ENCODE data around the gene FRAS1.

Gene FRAS1

DNA sequence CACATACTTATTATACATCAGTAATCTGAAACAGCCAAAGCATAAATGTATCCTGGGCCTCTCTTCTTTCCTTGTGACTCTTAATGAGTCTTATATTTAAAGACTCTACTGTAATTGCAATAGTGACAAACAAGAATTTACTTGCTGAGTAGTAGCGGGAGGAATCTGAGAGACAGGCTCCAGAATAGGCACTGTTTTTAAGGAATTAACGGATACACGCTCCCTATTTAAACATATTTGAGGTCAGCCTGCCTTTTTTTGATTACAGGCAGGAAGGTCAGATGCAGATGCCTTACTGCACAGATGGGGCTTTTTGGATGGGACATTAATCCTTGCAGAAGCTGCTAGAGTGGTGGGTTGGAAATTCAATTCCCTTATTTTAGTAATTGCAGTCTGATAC lies 298.2 kb downstream of the FRAS1 start:
- peaks cover 39% of the 10 kb centered on the region for H3K4me1 Mint-ChIP-seq
- H3K9me3 Mint-ChIP-seq = no peaks in the 10 kb centered on the region
- H3K27ac Mint-ChIP-seq = peak overlapping the region; percentile 42 to 78 (median 70)
- TF ChIP-seq, protein P1, sequence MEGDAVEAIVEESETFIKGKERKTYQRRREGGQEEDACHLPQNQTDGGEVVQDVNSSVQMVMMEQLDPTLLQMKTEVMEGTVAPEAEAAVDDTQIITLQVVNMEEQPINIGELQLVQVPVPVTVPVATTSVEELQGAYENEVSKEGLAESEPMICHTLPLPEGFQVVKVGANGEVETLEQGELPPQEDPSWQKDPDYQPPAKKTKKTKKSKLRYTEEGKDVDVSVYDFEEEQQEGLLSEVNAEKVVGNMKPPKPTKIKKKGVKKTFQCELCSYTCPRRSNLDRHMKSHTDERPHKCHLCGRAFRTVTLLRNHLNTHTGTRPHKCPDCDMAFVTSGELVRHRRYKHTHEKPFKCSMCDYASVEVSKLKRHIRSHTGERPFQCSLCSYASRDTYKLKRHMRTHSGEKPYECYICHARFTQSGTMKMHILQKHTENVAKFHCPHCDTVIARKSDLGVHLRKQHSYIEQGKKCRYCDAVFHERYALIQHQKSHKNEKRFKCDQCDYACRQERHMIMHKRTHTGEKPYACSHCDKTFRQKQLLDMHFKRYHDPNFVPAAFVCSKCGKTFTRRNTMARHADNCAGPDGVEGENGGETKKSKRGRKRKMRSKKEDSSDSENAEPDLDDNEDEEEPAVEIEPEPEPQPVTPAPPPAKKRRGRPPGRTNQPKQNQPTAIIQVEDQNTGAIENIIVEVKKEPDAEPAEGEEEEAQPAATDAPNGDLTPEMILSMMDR (IDR thresholded peaks at IDR 0.05; ENCODE audit: unreplicated experiment in 3 of 3) = no peak
- H3K27me3 Mint-ChIP-seq (ENCODE audit: low read depth) = peaks cover 4% of the 10 kb centered on the region
- peaks cover 3% of the 10 kb centered on the region for H3K36me3 Mint-ChIP-seq (ENCODE audit: low read depth)
- no peak overlapping the region for H3K4me3 Mint-ChIP-seq

- H3K27ac Mint-ChIP-seq = peak overlapping the region; percentile 42 to 72 (median 70)
Observed at GRCh38 chr4:78356251-78356786, 299.2 kb downstream of the FRAS1 start.

GRCh38 chr4:78357122-78357521 lies 300.0 kb downstream of the FRAS1 start:
- Mint-ChIP-seq H3K4me3 (peak overlapping the region in 1 of 3 experiments; percentile 24), H3K9me3 (no peaks in the 10 kb centered on the region), H3K27ac (peak overlapping the region in 2 of 3 experiments; percentile 42 to 70), H3K27me3 (ENCODE audit: low read depth) (peaks cover 4% of the 10 kb centered on the region), H3K4me1 (peaks cover 56% of the 10 kb centered on the region), H3K36me3 (ENCODE audit: low read depth) (peaks cover 3% of the 10 kb centered on the region)
- TF ChIP-seq, protein P1 (IDR thresholded peaks at IDR 0.05; ENCODE audit: unreplicated experiment in 3 of 3) = no peak

More at GRCh38 chr4:78356251-78356786, 299.2 kb downstream of the FRAS1 start:
- no peaks in the 10 kb centered on the region for H3K9me3 Mint-ChIP-seq
- no peak overlapping the region for H3K4me3 Mint-ChIP-seq
- H3K27me3 Mint-ChIP-seq (ENCODE audit: low read depth) = peaks cover 4% of the 10 kb centered on the region
- TF ChIP-seq, protein P1 (IDR thresholded peaks at IDR 0.05; ENCODE audit: unreplicated experiment in 3 of 3) = no peak
- H3K4me1 Mint-ChIP-seq = peaks cover 49% of the 10 kb centered on the region
- peaks cover 3% of the 10 kb centered on the region for H3K36me3 Mint-ChIP-seq (ENCODE audit: low read depth)

- H3K27me3 Mint-ChIP-seq (ENCODE audit: low read depth) = peaks cover 4% of the 10 kb centered on the region
- H3K4me3 Mint-ChIP-seq = no peak overlapping the region
- peaks cover 16% of the 10 kb centered on the region for H3K36me3 Mint-ChIP-seq (ENCODE audit: low read depth)
- TF ChIP-seq, protein P1 (IDR thresholded peaks at IDR 0.05; ENCODE audit: unreplicated experiment in 3 of 3) = no peak
- no peaks in the 10 kb centered on the region for H3K9me3 Mint-ChIP-seq
- H3K27ac Mint-ChIP-seq = peak overlapping the region in 1 of 3 experiments; percentile 25
- H3K4me1 Mint-ChIP-seq = peaks cover 53% of the 10 kb centered on the region
Observed at GRCh38 chr4:78360466-78360865, 303.3 kb downstream of the FRAS1 start.

GRCh38 chr4:78361621-78362120 lies 304.5 kb downstream of the FRAS1 start:
- H3K36me3 Mint-ChIP-seq (ENCODE audit: low read depth) = peaks cover 24% of the 10 kb centered on the region
- TF ChIP-seq, protein P1 (IDR thresholded peaks at IDR 0.05; ENCODE audit: unreplicated experiment in 3 of 3) = no peak
- H3K27me3 Mint-ChIP-seq (ENCODE audit: low read depth) = peaks cover 4% of the 10 kb centered on the region
- H3K9me3 Mint-ChIP-seq = no peaks in the 10 kb centered on the region
- no peak overlapping the region for H3K4me3 Mint-ChIP-seq
- peak overlapping the region in 1 of 3 experiments; percentile 9 for H3K27ac Mint-ChIP-seq
- peaks cover 40% of the 10 kb centered on the region for H3K4me1 Mint-ChIP-seq

DNA sequence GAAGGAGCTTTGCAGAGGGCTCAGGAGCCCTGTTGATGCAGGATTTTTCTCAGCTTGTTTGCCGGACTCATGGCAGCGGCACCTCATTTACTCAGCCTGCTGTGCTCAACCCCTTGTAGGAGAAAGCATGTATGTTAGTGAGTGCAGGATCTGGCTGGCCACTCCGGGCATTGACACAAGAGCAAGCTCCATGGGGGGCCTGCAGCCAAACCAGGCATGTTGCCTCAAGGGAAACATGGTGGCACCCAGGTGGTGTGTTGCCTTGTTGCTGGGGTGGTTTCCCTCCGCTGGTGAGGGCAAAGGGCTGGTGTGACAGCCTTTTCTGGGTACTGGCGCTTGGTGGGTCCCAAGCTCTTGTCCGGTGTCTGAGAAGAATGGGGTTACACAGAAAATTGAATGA lies 305.2 kb downstream of the FRAS1 start:
- TF ChIP-seq, protein P1 (IDR thresholded peaks at IDR 0.05; ENCODE audit: unreplicated experiment in 3 of 3) = no peak

More for the DNA sequence above, 305.2 kb downstream of the FRAS1 start:
- H3K27me3 Mint-ChIP-seq (ENCODE audit: low read depth) = no peaks in the 10 kb centered on the region
- H3K9me3 Mint-ChIP-seq = no peaks in the 10 kb centered on the region
- no peak overlapping the region for H3K27ac Mint-ChIP-seq
- no peak overlapping the region for H3K4me3 Mint-ChIP-seq
- peaks cover 35% of the 10 kb centered on the region for H3K4me1 Mint-ChIP-seq
- peaks cover 27% of the 10 kb centered on the region for H3K36me3 Mint-ChIP-seq (ENCODE audit: low read depth)

All from nephron (organoid).